Smooth muscle cell (in vitro differentiated cells): ENCODE measurements around the gene TANC1. TPM values are rescaled to one million over a fixed set of nuclear protein-coding genes. Genes with fewer than 3 reads are reported as not detected.

Experiments used
- DNase-seq: peaks from one replicate; lab custom pipeline; 2025; ENCODE audit not compliant: unreplicated experiment; lab: John Stamatoyannopoulos, UW
- H2AFZ ChIP-seq: fragments of 200-600 bp; sonication (generic); 2 replicates; pipeline ENCODE4 v1.6.0; 2016; ENCODE audit warnings: antibody characterized with exemption, low read depth, mild to moderate bottlenecking
- H3F3A ChIP-seq: fragments of 200-600 bp; sonication (generic); 2 replicates; pipeline ENCODE4 v1.6.0; 2017; ENCODE audit warnings: antibody characterized with exemption, low read depth
- H3K27ac ChIP-seq: fragments of 200-600 bp; sonication (generic); 2 replicates; pipeline ENCODE4 v1.5.1; 2016; ENCODE audit warnings: low read depth, mild to moderate bottlenecking
- H3K27me3 ChIP-seq: fragments of 200-600 bp; sonication (generic); 2 replicates; pipeline ENCODE4 v1.6.1; 2016; ENCODE audit warnings: low read depth, mild to moderate bottlenecking
- H3K36me3 ChIP-seq: fragments of 200-600 bp; sonication (generic); 2 replicates; pipeline ENCODE4 v1.5.1; 2016; ENCODE audit warnings: low read depth
- H3K4me1 ChIP-seq: fragments of 200-600 bp; sonication (generic); 2 replicates; pipeline ENCODE4 v1.5.1; 2016; ENCODE audit warnings: low read depth
- H3K4me2 ChIP-seq: fragments of 200-600 bp; sonication (generic); 2 replicates; pipeline ENCODE4 v1.6.0; 2016; ENCODE audit warnings: mild to moderate bottlenecking
- H3K4me3 ChIP-seq: fragments of 200-600 bp; sonication (generic); 2 replicates; pipeline ENCODE4 v1.5.1; 2016; ENCODE audit warnings: mild to moderate bottlenecking
- H3K79me2 ChIP-seq: fragments of 200-600 bp; sonication (generic); 2 replicates; pipeline ENCODE4 v1.6.0; 2016; ENCODE audit warnings: low read depth, mild to moderate bottlenecking
- H3K9ac ChIP-seq: fragments of 200-600 bp; sonication (generic); 2 replicates; pipeline ENCODE4 v1.6.0; 2016; ENCODE audit warnings: low read depth
- H3K9me3 ChIP-seq: fragments of 200-600 bp; sonication (generic); replicated peaks from 2 replicates; pipeline ENCODE4 v1.5.1; 2016; ENCODE audit warnings: low read depth
- H4K20me1 ChIP-seq: fragments of 200-600 bp; sonication (generic); 2 replicates; pipeline ENCODE4 v1.6.0; 2016; ENCODE audit warnings: low read depth
- WGBS: methylation state at CpG from one replicate; pipeline ENCODE4 v1.1.7; 2016; ENCODE audit warnings: low lambda C conversion rate; 5-methylcytosine and 5-hydroxymethylcytosine counted together
- polyA plus RNA-seq: library from polyadenylated mRNA; unstranded; fragments of >200 nt; fragmentation: Nextera tagmentation; extraction: Ambion mirVana; gene quantifications from 2 replicates; pipeline ENCODE4 v1.2.1, GENCODE V29; 2016
- total RNA-seq: library from RNA; depleted of rRNA; stranded (reverse); fragments of >200 nt; gene quantifications from 2 replicates; pipeline ENCODE4 v1.2.3, GENCODE V29; 2014
- TF ChIP-seq, protein P1 (sequence below): fragments of 200-600 bp; sonication (generic); IDR thresholded peaks from 2 replicates; pipeline ENCODE4 v1.5.1; 2017; ENCODE audit warnings: borderline replicate concordance, mild to moderate bottlenecking, antibody characterized with exemption; ENCODE audit not compliant: insufficient read depth, poor library complexity, severe bottlenecking

The TANC1 gene
- total and polyA plus RNA-seq, 2 experiments from 2014 or later = 9.1 to 30.8 TPM

DNA sequence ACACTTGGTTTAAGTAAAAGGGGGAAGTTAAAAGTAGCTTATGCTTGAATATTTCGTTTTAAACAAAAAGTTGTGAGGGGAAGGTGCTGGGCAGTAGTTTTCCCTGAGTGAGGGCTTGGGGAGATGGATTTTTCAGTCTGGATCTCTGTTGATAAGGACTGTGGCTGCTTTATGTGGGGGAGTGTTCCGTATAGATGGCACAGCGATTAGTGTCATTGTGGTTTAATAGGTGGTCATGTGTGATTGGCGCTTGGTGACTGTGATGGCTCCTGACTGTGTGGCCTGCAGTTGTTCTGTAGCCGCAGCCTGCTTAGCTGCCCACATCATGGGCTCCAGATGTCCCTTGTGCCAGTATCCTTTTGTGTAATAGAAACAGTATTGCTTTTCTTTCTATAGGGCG, 161.9 kb downstream of the TANC1 start:
- H3K4me1 ChIP-seq = peaks cover 31% of the 10 kb centered on the region
- 67% methylated on average over 6 of the region's 6 CpGs for WGBS
- peaks cover 8% of the 10 kb centered on the region for H3K79me2 ChIP-seq
- TF ChIP-seq, protein P1, sequence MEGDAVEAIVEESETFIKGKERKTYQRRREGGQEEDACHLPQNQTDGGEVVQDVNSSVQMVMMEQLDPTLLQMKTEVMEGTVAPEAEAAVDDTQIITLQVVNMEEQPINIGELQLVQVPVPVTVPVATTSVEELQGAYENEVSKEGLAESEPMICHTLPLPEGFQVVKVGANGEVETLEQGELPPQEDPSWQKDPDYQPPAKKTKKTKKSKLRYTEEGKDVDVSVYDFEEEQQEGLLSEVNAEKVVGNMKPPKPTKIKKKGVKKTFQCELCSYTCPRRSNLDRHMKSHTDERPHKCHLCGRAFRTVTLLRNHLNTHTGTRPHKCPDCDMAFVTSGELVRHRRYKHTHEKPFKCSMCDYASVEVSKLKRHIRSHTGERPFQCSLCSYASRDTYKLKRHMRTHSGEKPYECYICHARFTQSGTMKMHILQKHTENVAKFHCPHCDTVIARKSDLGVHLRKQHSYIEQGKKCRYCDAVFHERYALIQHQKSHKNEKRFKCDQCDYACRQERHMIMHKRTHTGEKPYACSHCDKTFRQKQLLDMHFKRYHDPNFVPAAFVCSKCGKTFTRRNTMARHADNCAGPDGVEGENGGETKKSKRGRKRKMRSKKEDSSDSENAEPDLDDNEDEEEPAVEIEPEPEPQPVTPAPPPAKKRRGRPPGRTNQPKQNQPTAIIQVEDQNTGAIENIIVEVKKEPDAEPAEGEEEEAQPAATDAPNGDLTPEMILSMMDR = no peak
- H3F3A ChIP-seq = peaks cover 19% of the 10 kb centered on the region
- H3K9me3 ChIP-seq = no peaks in the 10 kb centered on the region
- H4K20me1 ChIP-seq = no peaks in the 10 kb centered on the region
- H3K27me3 ChIP-seq = no peaks in the 10 kb centered on the region
- no peak overlapping the region for H3K9ac ChIP-seq
- H3K4me2 ChIP-seq = peak overlapping the region; percentile 69
- no peak for DNase-seq
- peak overlapping the region; percentile 99 for H3K27ac ChIP-seq
- no peaks in the 10 kb centered on the region for H3K36me3 ChIP-seq
- no peak overlapping the region for H2AFZ ChIP-seq
- H3K4me3 ChIP-seq = no peak overlapping the region

DNA sequence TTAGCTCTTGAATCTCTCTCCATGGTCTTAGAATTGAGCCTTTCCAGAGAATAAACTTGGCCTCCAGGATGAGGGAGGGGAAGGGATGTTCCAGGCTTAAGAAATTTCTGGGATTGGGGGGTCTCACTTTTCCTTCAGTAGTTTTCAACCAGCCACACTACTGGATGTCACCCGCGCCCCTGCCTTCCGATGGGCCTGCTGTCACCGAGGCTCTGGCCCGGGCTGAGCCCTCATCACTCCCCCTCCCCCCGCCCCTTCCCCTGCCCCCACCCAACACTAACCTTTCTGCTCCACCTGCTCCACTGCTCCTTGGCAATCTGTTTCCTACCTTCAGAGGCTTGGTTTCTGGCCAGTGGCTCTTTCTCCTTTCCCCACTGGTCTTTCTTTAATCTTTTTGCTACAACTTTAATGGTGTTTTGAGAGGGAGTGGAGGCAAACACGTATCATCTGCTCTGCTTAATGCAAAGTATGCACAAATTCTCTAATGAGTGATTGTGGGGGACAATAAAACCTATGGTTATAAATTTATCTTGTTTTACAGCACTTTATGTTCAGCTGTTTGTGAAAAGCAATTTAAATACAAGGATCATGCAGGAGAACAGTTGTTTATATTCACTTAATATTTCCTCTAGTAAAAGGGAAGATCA, 162.9 kb downstream of the TANC1 start:
- no peak for DNase-seq
- H3K27me3 ChIP-seq = no peaks in the 10 kb centered on the region
- H3K36me3 ChIP-seq = no peaks in the 10 kb centered on the region
- H3K27ac ChIP-seq = peak overlapping the region; percentile 99
- H3F3A ChIP-seq = peaks cover 21% of the 10 kb centered on the region
- no peaks in the 10 kb centered on the region for H4K20me1 ChIP-seq
- H2AFZ ChIP-seq = no peak overlapping the region
- H3K4me1 ChIP-seq = peaks cover 35% of the 10 kb centered on the region
- H3K4me3 ChIP-seq = no peak overlapping the region
- WGBS = 47% methylated on average over 5 of the region's 7 CpGs
- TF ChIP-seq, protein P1 = no peak
- H3K9ac ChIP-seq = peak overlapping the region; percentile 26
- H3K79me2 ChIP-seq = peaks cover 8% of the 10 kb centered on the region
- H3K4me2 ChIP-seq = peak overlapping the region; percentile 69
- H3K9me3 ChIP-seq = no peaks in the 10 kb centered on the region

DNA sequence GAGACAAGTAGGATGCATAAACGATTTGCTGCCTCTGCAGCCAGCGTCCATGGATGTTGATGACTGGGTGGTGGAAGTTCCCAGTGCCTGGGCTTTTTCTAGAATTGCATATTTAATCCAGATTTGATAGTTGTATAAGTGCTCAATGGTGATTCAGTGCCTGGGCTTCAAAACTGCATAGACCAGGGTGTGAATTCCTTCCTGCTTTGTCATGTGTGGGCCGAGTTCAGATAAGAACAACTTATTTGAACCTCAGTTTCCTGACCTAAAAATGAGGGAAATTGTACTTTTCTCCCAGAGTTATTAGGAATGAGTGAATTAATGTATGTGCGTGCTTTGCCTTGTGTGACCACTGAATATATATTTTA, 163.5 kb downstream of the TANC1 start:
- peak overlapping the region; percentile 99 for H3K27ac ChIP-seq
- DNase-seq = no peak
- WGBS = 13% methylated on average over 4 of the region's 4 CpGs
- peaks cover 25% of the 10 kb centered on the region for H3F3A ChIP-seq
- H3K4me1 ChIP-seq = peaks cover 40% of the 10 kb centered on the region
- no peaks in the 10 kb centered on the region for H3K9me3 ChIP-seq
- peak overlapping the region; percentile 89 for H3K9ac ChIP-seq
- no peaks in the 10 kb centered on the region for H3K27me3 ChIP-seq
- H4K20me1 ChIP-seq = no peaks in the 10 kb centered on the region
- H3K4me2 ChIP-seq = peak overlapping the region; percentile 69
- no peak overlapping the region for H2AFZ ChIP-seq
- no peaks in the 10 kb centered on the region for H3K36me3 ChIP-seq
- no peak overlapping the region for H3K4me3 ChIP-seq
- TF ChIP-seq, protein P1 = no peak
- H3K79me2 ChIP-seq = peaks cover 8% of the 10 kb centered on the region

DNA sequence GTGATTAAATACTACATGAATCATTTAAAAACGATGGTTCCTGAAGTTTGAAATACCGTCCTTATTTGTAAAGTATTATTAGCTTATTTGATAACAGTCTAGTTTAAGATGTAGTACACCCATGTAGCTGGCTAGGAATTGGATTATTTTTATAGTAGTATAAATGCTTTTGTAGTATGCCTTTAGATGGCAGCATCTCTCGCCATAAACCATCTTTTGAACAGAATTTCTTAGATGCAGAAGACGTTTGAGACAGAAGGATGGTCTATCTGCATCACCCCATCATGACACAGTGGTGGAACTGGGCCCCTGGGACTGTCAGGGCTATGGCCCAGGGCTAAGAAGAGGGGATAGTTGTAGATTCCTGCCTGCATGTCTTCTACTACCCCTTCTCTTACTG, 165.4 kb downstream of the TANC1 start:
- no peaks in the 10 kb centered on the region for H3K36me3 ChIP-seq
- no peak overlapping the region for H3K9ac ChIP-seq
- peaks cover 36% of the 10 kb centered on the region for H3F3A ChIP-seq
- H3K4me3 ChIP-seq = no peak overlapping the region
- H3K4me2 ChIP-seq = no peak overlapping the region
- no peaks in the 10 kb centered on the region for H3K27me3 ChIP-seq
- H3K9me3 ChIP-seq = no peaks in the 10 kb centered on the region
- DNase-seq = no peak
- peak overlapping the region; percentile 99 for H3K27ac ChIP-seq
- H4K20me1 ChIP-seq = no peaks in the 10 kb centered on the region
- H3K4me1 ChIP-seq = peaks cover 50% of the 10 kb centered on the region
- TF ChIP-seq, protein P1 = no peak
- H2AFZ ChIP-seq = no peak overlapping the region
- 63% methylated on average over 4 of the region's 4 CpGs for WGBS
- H3K79me2 ChIP-seq = peaks cover 13% of the 10 kb centered on the region
